ENCODE results near the gene TNFAIP1.

DNA sequence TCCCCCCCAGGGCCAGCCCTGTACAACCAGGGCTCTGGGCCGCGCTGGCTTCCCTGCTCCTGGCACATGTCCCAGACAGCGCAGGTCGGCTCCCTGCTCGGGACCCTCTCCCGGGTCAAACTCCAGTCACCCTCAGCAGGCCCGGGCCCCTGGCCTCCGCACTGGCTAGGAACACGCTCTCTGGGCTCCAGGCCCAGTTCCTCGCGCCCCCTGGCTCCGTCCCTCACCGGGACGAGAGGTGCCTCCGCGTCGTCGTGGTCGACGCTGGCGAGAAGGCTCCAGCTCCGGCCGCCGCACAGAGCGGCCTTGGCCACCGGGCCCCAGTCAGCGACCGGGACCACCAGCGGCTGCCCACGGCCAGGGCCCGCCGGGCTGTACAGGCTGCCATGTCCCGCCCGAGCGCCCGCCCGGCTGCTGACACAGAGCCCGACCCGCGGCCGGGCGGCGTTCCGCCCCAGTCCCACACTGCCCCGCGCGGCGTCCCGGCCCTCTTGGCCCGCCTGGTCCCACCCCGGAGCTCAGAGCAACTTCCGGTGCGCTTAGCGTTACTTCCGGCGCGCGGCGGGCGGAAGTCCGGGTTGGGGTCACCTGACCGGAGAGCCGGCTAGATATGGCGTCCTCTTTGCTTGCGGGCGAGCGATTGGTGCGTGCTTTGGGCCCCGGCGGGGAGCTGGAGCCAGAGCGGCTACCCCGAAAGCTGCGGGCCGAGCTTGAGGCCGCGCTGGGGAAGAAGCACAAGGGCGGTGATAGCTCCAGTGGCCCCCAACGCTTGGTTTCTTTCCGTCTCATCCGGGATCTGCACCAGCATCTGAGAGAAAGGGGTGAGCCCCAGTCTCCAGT lies 21.7 kb downstream of the TNFAIP1 start, which contains the start of gene POLDIP2:
- TF ChIP-seq FOXA1 (IDR thresholded peaks at IDR 0.05) = no peak
- no peak for TF ChIP-seq FOXM1 (IDR thresholded peaks at IDR 0.05; ENCODE audit: borderline replicate concordance)
- no peak for TF ChIP-seq SUZ12 (IDR thresholded peaks at IDR 0.05)
- TF ChIP-seq HDGF (IDR thresholded peaks at IDR 0.05; ENCODE audit: borderline replicate concordance) = no peak
- TF ChIP-seq, protein P1, sequence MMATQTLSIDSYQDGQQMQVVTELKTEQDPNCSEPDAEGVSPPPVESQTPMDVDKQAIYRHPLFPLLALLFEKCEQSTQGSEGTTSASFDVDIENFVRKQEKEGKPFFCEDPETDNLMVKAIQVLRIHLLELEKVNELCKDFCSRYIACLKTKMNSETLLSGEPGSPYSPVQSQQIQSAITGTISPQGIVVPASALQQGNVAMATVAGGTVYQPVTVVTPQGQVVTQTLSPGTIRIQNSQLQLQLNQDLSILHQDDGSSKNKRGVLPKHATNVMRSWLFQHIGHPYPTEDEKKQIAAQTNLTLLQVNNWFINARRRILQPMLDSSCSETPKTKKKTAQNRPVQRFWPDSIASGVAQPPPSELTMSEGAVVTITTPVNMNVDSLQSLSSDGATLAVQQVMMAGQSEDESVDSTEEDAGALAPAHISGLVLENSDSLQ (IDR thresholded peaks at IDR 0.05) = peak; percentile 65
- no peak for TF ChIP-seq TARDBP (IDR thresholded peaks at IDR 0.05)
- no peak for TF ChIP-seq SP1 (IDR thresholded peaks at IDR 0.05)
